WTC11 (cell line): Measurements from ENCODE around the gene CARD19. TPM values are rescaled to one million over a fixed set of nuclear protein-coding genes. Genes with fewer than 3 reads are reported as not detected.

Source experiments
- ATAC-seq: fragments of 200-7000 bp; cut with Tn5 transposase; 2 replicates; pipeline ENCODE4 v1.10.0; 2021; ENCODE audit warnings: mild to moderate bottlenecking, moderate library complexity
- CTCF ChIA-PET: fragments of 300-600 bp; sonication (Branson Sonifier 250); formaldehyde crosslinking; loops from one replicate; lab custom pipeline; 2021; ENCODE audit warnings: antibody characterized with exemption; lab: Charles Lee
- POLR2A ChIA-PET: fragments of 350-600 bp; sonication (Branson Sonifier 250); formaldehyde crosslinking; loops from one replicate; lab custom pipeline; 2021; ENCODE audit warnings: antibody characterized with exemption; lab: Charles Lee
- DNase-seq: peaks from one replicate; pipeline ENCODE4 v3.0.0; 2021; ENCODE audit warnings: low spot score
- H3K27ac Mint-ChIP-seq: 2 replicates; pipeline ENCODE4 v1.8.0; 2021; ENCODE audit warnings: mixed read lengths
- H3K27me3 Mint-ChIP-seq: 2 replicates; pipeline ENCODE4 v1.8.0; 2021; ENCODE audit warnings: low read depth, mild to moderate bottlenecking, moderate library complexity, mixed read lengths
- H3K36me3 Mint-ChIP-seq: 2 replicates; pipeline ENCODE4 v1.8.0; 2021; ENCODE audit warnings: mixed read lengths
- H3K4me1 Mint-ChIP-seq: 2 replicates; pipeline ENCODE4 v1.8.0; 2022; ENCODE audit warnings: mixed read lengths
- H3K4me3 Mint-ChIP-seq: 2 replicates; pipeline ENCODE4 v1.8.0; 2021; ENCODE audit warnings: mild to moderate bottlenecking, moderate library complexity, mixed read lengths
- H3K9me3 Mint-ChIP-seq: 2 replicates; pipeline ENCODE4 v1.8.0; 2021; ENCODE audit warnings: mixed read lengths
- E2F5 ChIP-seq: sonication (generic); formaldehyde crosslinking; IDR thresholded peaks from 2 replicates; pipeline ENCODE4 v1.8.1; 2022; ENCODE audit warnings: mild to moderate bottlenecking, moderate library complexity, missing genetic modification reagents
- FOXK1 ChIP-seq: sonication (generic); formaldehyde crosslinking; IDR thresholded peaks from 2 replicates; pipeline ENCODE4 v1.8.0; 2022; ENCODE audit warnings: mild to moderate bottlenecking, moderate library complexity, missing genetic modification reagents
- GRHL2 ChIP-seq: fragments of 250-450 bp; sonication (Bioruptor Pico); IDR thresholded peaks from 2 replicates; pipeline ENCODE4 v1.8.0; 2022; ENCODE audit warnings: mild to moderate bottlenecking, moderate library complexity; ENCODE audit not compliant: insufficient replicate concordance, severe bottlenecking
- JUN ChIP-seq: sonication (generic); formaldehyde crosslinking; IDR thresholded peaks from 2 replicates; pipeline ENCODE4 v1.8.0; 2023; ENCODE audit warnings: mild to moderate bottlenecking, missing genetic modification reagents
- KAT7 ChIP-seq: sonication (generic); formaldehyde crosslinking; IDR thresholded peaks from 2 replicates; pipeline ENCODE4 v1.8.1; 2023; ENCODE audit warnings: missing genetic modification reagents, mild to moderate bottlenecking, borderline replicate concordance
- MXD4 ChIP-seq: fragments of 250-450 bp; sonication (Bioruptor Pico); IDR thresholded peaks from 2 replicates; pipeline ENCODE4 v1.8.0; 2021; ENCODE audit warnings: mild to moderate bottlenecking, moderate library complexity, borderline replicate concordance
- MYBL2 ChIP-seq: sonication (generic); formaldehyde crosslinking; IDR thresholded peaks from 2 replicates; pipeline ENCODE4 v1.8.1; 2023; ENCODE audit warnings: mild to moderate bottlenecking, moderate library complexity, missing genetic modification reagents
- NFATC4 ChIP-seq: fragments of 250-450 bp; sonication (Bioruptor Pico); IDR thresholded peaks from 2 replicates; pipeline ENCODE4 v1.9.0; 2021; ENCODE audit warnings: mild to moderate bottlenecking
- NR2C2 ChIP-seq: sonication (generic); formaldehyde crosslinking; IDR thresholded peaks from 2 replicates; pipeline ENCODE4 v1.8.0; 2022; ENCODE audit warnings: mild to moderate bottlenecking, missing genetic modification reagents
- OVOL2 ChIP-seq: fragments of 250-450 bp; sonication (Bioruptor Pico); IDR thresholded peaks from 2 replicates; pipeline ENCODE4 v1.9.0; 2021; ENCODE audit warnings: mild to moderate bottlenecking, borderline replicate concordance
- PRDM15 ChIP-seq: sonication (generic); formaldehyde crosslinking; IDR thresholded peaks from 2 replicates; pipeline ENCODE4 v1.8.0; 2022; ENCODE audit warnings: missing genetic modification reagents
- SMAD3 ChIP-seq: sonication (generic); formaldehyde crosslinking; IDR thresholded peaks from 2 replicates; pipeline ENCODE4 v1.8.0; 2022; ENCODE audit warnings: missing genetic modification reagents, mild to moderate bottlenecking, borderline replicate concordance
- STAT6 ChIP-seq: sonication (generic); formaldehyde crosslinking; conservative IDR thresholded peaks from 2 replicates; pipeline ENCODE4 v1.8.1; 2023; ENCODE audit warnings: mild to moderate bottlenecking, low read depth, missing genetic modification reagents, moderate library complexity
- ZNF138 ChIP-seq: sonication (generic); formaldehyde crosslinking; conservative IDR thresholded peaks from 2 replicates; pipeline ENCODE4 v1.8.1; 2022; ENCODE audit warnings: mild to moderate bottlenecking, moderate library complexity, missing genetic modification reagents
- ZNF423 ChIP-seq: fragments of 250-450 bp; sonication (Bioruptor Pico); IDR thresholded peaks from 2 replicates; pipeline ENCODE4 v2.1.2; 2022; ENCODE audit warnings: mild to moderate bottlenecking, moderate library complexity
- ZNF532 ChIP-seq: fragments of 250-450 bp; sonication (Bioruptor Pico); IDR thresholded peaks from 2 replicates; pipeline ENCODE4 v1.9.0; 2021; ENCODE audit warnings: mild to moderate bottlenecking, borderline replicate concordance
- total RNA-seq: library from RNA; stranded (reverse); gene quantifications from 3 replicates; pipeline ENCODE4 v1.2.3, GENCODE V29; 2021
- TF ChIP-seq, protein P1 (sequence below): fragments of 250-450 bp; sonication (Bioruptor Pico); IDR thresholded peaks from 2 replicates; pipeline ENCODE4 v2.1.2; 2022; ENCODE audit warnings: mild to moderate bottlenecking, moderate library complexity
- TF ChIP-seq, protein P2 (sequence below): sonication (generic); formaldehyde crosslinking; IDR thresholded peaks from 2 replicates; pipeline ENCODE4 v1.8.0; 2023; ENCODE audit warnings: missing genetic modification reagents
- TF ChIP-seq, protein P3 (sequence below): sonication (generic); formaldehyde crosslinking; IDR thresholded peaks from 2 replicates; pipeline ENCODE4 v1.8.1; 2022; ENCODE audit warnings: mild to moderate bottlenecking, missing genetic modification reagents, moderate library complexity, borderline replicate concordance
- TF ChIP-seq, protein P4 (sequence below): sonication (generic); formaldehyde crosslinking; IDR thresholded peaks from 2 replicates; pipeline ENCODE4 v1.8.1; 2023; ENCODE audit warnings: mild to moderate bottlenecking, missing genetic modification reagents, moderate library complexity

Gene CARD19
- total RNA-seq, 1 experiment from 2014 or later: 34.5 TPM

DNA sequence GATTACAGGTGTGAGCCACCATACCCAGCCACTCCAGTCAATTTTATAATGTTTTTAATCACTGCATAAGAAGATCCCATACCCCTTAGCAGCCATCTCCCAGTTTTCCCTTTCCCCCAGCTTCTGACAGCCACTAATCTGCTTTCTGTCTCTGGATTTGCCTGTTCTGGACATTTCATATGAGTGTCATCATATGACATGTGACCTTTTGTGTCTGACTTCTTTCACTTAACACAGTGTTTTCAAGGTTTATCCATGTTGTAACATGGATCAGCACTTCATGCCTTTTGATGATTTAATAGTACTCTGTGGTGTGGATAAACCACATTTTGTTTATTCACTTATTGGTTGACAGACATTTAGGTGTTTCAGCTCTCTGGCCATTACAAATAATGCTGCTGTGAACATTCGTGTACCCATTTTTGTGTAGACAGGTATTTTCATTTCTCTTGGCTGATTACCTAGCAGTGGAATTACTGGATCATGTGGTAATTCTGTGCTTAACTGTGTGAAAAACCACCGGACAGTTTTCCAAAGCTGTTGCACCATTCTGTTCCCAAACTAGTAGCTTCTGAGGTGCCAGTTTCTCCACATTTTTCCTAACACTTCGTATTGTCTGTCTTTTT is 28.9 kb upstream of the CARD19 start:
- Mint-ChIP-seq H3K36me3 (no peaks in the 10 kb centered on the region), H3K4me1 (peaks cover 5% of the 10 kb centered on the region), H3K27me3 (no peaks in the 10 kb centered on the region), H3K9me3 (no peaks in the 10 kb centered on the region), H3K4me3 (no peak overlapping the region), H3K27ac (no peak overlapping the region)
- POLR2A ChIA-PET: no interaction called here
- CTCF ChIA-PET: no interaction called here
- ATAC-seq (no peak), DNase-seq (no peak)
- TF ChIP-seq JUN (CRISPR knock-in tag) (no peak), ZNF423 (CRISPR knock-in tag) (no peak), GRHL2 (CRISPR knock-in tag) (no peak), PRDM15 (no peak), NR2C2 (CRISPR knock-in tag) (no peak), MXD4 (no peak), ZNF532 (no peak)
- TF ChIP-seq, protein P1, sequence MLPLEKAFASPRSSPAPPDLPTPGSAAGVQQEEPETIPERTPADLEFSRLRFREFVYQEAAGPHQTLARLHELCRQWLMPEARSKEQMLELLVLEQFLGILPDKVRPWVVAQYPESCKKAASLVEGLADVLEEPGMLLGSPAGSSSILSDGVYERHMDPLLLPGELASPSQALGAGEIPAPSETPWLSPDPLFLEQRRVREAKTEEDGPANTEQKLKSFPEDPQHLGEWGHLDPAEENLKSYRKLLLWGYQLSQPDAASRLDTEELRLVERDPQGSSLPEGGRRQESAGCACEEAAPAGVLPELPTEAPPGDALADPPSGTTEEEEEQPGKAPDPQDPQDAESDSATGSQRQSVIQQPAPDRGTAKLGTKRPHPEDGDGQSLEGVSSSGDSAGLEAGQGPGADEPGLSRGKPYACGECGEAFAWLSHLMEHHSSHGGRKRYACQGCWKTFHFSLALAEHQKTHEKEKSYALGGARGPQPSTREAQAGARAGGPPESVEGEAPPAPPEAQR: no peak

DNA sequence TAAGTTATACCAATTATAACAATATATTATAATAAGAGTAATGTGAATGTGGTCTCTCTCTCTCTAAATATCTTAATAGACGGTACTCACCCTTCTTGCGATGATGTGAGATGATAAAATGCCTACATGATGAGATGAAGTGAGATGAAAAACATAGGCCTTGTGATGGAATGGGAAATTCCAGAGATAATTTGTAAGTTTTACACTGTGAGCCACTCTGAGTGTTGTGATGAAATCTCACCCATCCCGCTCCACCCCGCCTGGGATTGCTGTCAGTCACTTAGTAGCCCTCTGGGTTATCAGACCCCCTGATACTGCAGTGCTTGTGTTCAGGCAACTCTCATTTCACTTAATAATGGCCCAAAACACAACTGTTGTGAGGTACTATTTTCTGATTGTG is 27.1 kb upstream of the CARD19 start:
- ChIA-PET POLR2A (no interaction called here), CTCF (no interaction called here)
- Mint-ChIP-seq H3K4me1 (no peaks in the 10 kb centered on the region), H3K9me3 (no peaks in the 10 kb centered on the region), H3K4me3 (no peak overlapping the region), H3K27me3 (no peaks in the 10 kb centered on the region), H3K36me3 (no peaks in the 10 kb centered on the region), H3K27ac (no peak overlapping the region)
- TF ChIP-seq FOXK1 (CRISPR knock-in tag): no peak
- no peak for TF ChIP-seq SMAD3 (CRISPR knock-in tag)
- no peak for TF ChIP-seq MYBL2 (CRISPR knock-in tag)
- TF ChIP-seq, protein P2, sequence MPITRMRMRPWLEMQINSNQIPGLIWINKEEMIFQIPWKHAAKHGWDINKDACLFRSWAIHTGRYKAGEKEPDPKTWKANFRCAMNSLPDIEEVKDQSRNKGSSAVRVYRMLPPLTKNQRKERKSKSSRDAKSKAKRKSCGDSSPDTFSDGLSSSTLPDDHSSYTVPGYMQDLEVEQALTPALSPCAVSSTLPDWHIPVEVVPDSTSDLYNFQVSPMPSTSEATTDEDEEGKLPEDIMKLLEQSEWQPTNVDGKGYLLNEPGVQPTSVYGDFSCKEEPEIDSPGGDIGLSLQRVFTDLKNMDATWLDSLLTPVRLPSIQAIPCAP: no peak
- TF ChIP-seq STAT6 (CRISPR knock-in tag): no peak
- no peak for TF ChIP-seq OVOL2 (CRISPR knock-in tag)
- TF ChIP-seq NFATC4 (CRISPR knock-in tag): no peak
- TF ChIP-seq KAT7 (CRISPR knock-in tag): no peak
- TF ChIP-seq E2F5 (CRISPR knock-in tag): no peak
- TF ChIP-seq, protein P3, sequence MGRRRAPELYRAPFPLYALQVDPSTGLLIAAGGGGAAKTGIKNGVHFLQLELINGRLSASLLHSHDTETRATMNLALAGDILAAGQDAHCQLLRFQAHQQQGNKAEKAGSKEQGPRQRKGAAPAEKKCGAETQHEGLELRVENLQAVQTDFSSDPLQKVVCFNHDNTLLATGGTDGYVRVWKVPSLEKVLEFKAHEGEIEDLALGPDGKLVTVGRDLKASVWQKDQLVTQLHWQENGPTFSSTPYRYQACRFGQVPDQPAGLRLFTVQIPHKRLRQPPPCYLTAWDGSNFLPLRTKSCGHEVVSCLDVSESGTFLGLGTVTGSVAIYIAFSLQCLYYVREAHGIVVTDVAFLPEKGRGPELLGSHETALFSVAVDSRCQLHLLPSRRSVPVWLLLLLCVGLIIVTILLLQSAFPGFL: no peak
- TF ChIP-seq, protein P4, sequence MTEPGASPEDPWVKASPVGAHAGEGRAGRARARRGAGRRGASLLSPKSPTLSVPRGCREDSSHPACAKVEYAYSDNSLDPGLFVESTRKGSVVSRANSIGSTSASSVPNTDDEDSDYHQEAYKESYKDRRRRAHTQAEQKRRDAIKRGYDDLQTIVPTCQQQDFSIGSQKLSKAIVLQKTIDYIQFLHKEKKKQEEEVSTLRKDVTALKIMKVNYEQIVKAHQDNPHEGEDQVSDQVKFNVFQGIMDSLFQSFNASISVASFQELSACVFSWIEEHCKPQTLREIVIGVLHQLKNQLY (CRISPR knock-in tag): no peak
- no peak for TF ChIP-seq ZNF138 (CRISPR knock-in tag)
- DNase-seq: no peak
- no peak for ATAC-seq
